Uterus (tissue), 2 donors: ENCODE data around the gene FRMD5.

ENCODE experiments used
- CTCF ChIP-seq, 4 experiments: fragments of 200-600 bp in 2 of 4; fragments of 450-650 bp in 2 of 4; sonication (generic) in 2 of 4; IDR thresholded peaks; one replicate each; pipeline ENCODE4 v1.5.1; 2016 to 2019; ENCODE audit warnings: antibody characterized with exemption in 4 of 4, mild to moderate bottlenecking in 2 of 4, moderate library complexity in 1 of 4
- POLR2A ChIP-seq, 2 donors: fragments of 450-650 bp; IDR thresholded peaks; one replicate each; pipeline ENCODE4 v1.6.1; 2016; ENCODE audit warnings: antibody characterized with exemption in 2 of 2, mild to moderate bottlenecking in 1 of 2, moderate library complexity in 1 of 2

- no peak for TF ChIP-seq POLR2A (IDR thresholded peaks at IDR 0.05)
- no peak for TF ChIP-seq CTCF (IDR thresholded peaks at IDR 0.05)
Measured at GRCh38 chr15:43923553-43923952, 271.5 kb downstream of the FRMD5 start.
